GM19467 (cell line): ENCODE data around the gene DNAH7.
"Not testable (repeated sequence)": the region's sequence is repeated elsewhere in the genome, so short reads cannot be mapped to it uniquely, and the experiment has no call there.

Source experiments
- ATAC-seq: cut with Tn5 transposase; IDR thresholded peaks from one replicate; pipeline ENCODE4 v1.9.1; 2021; ENCODE audit warnings: mild to moderate bottlenecking, moderate library complexity; ENCODE audit not compliant: unreplicated experiment

The DNAH7 gene

GRCh38 chr2:195734931-195735330, 333.7 kb downstream of the DNAH7 start:
- no peak for ATAC-seq

GRCh38 chr2:195734395-195734794, 334.2 kb downstream of the DNAH7 start:
- ATAC-seq = no peak

GRCh38 chr2:195733831-195734230, 334.8 kb downstream of the DNAH7 start:
- no peak for ATAC-seq

GRCh38 chr2:195732574-195732973, 336.1 kb downstream of the DNAH7 start:
- ATAC-seq = no peak

GRCh38 chr2:195730912-195731311, 337.7 kb downstream of the DNAH7 start:
- no peak for ATAC-seq

GRCh38 chr2:195727106-195727505, 341.5 kb downstream of the DNAH7 start:
- no peak for ATAC-seq

- no peak for ATAC-seq
These were observed 346.6 kb downstream of the DNAH7 start for GRCh38 chr2:195722075-195722474.

GRCh38 chr2:195721042-195721441, 347.6 kb downstream of the DNAH7 start:
- ATAC-seq = no peak

GRCh38 chr2:195716466-195716865, 352.2 kb downstream of the DNAH7 start:
- ATAC-seq = no peak

GRCh38 chr2:195711478-195711877, 357.2 kb downstream of the DNAH7 start:
- no peak for ATAC-seq

GRCh38 chr2:195709901-195710806, 358.5 kb downstream of the DNAH7 start:
- ATAC-seq = no peak

GRCh38 chr2:195706161-195706900, 362.3 kb downstream of the DNAH7 start:
- ATAC-seq = no peak

- ATAC-seq = no peak
These were observed 368.2 kb downstream of the DNAH7 start for GRCh38 chr2:195700480-195700879.

- ATAC-seq = no peak
These were observed 370.9 kb downstream of the DNAH7 start for GRCh38 chr2:195697681-195698220.

GRCh38 chr2:195696012-195696411, 372.6 kb downstream of the DNAH7 start:
- no peak for ATAC-seq

- no peak for ATAC-seq
These were observed 373.5 kb downstream of the DNAH7 start for GRCh38 chr2:195695002-195695631.

- ATAC-seq = no peak
These were observed 374.1 kb downstream of the DNAH7 start for GRCh38 chr2:195694553-195694952.

GRCh38 chr2:195692531-195692930, 376.1 kb downstream of the DNAH7 start:
- ATAC-seq = not testable (repeated sequence)
